Stimulated activated CD8-positive, alpha-beta memory T cell treated with anti-CD3 and anti-CD28 coated beads, Interleukin-2, amount 100 ng/mL, for 48 hours (primary cell): Measurements from ENCODE around the gene LRCH3.
A peak's percentile ranks its signal among the peaks of the same experiment; 100 is the strongest.

ENCODE experiments used
- DNase-seq, 2 donors: peaks; one replicate each; pipeline ENCODE4 v3.0.0-alpha.2; 2020; ENCODE audit warnings: low read depth in 2 of 2

The LRCH3 gene

DNA sequence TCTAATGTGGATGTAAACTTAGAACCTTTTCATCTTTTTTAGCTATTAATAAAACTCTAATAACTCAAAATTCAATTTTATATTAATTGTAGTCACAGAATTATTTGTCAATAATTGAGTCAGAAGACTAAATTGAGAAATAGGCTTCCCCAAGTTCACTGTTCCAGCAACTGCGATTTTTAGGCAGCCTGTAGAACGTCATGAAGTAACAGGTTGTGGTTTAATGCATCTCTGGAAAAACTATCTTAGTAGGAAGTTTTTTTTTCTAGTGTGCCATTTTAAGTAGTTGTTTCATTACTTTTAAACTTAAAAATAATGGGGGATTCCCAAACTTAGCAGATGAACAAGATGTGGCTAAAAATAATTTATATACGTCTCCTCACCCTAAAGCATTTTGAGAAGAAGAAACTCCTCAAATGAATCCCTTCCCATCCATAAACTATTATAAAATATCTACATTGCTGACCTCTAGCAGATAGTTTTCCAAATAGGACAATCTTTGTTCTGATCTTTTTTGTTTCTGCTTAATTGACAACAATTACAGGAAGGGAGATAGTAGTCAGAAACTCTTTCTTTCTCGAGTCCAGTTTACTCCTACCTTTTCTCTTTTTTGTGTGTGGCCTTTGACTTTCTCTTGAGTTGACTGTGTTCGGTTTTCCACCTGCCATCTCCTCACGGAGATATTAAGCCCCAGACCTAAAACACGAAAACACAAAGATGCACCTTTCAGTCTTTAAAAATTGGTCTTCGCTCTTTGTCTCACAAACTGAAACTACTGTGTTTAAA lies 43.1 kb downstream of the LRCH3 start:
- DNase-seq: no peak

DNA sequence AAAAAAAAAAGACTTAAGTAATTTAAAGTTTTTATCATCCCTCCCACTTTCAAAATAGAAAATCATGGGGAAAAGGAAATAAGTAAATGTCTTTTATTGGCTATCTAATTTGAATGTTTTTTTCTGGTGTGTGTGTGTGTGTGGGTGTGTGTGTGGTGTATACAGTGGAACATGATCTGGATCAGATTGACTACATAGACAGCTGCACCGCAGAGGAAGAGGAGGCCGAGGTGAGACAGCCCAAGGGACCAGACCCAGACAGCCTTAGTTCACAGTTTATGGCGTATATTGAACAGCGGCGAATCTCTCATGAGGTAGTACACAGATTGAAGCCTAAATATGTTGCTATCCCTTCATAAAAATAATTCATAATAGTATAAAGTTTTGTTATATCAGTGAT lies 44.5 kb downstream of the LRCH3 start:
- DNase-seq: no peak

DNA sequence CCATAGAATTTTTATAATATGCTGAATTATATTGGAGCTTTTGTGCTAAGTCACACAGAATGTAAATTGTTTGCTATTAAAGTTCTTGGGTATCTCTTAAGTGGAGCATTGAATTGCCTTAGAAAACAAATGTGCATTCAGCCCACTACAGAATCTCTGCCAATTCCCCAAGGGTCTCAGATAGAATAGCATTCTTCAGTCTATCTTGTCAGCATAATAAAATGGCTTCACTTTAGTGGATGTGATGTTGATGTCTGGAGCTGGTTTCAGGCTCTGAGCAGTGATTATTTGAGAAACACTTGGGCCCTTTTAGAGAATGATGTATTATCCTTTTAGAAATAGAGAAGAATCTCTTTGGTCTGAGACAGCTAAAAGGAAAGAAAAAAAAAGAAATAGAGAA lies 45.2 kb downstream of the LRCH3 start:
- no peak for DNase-seq

DNA sequence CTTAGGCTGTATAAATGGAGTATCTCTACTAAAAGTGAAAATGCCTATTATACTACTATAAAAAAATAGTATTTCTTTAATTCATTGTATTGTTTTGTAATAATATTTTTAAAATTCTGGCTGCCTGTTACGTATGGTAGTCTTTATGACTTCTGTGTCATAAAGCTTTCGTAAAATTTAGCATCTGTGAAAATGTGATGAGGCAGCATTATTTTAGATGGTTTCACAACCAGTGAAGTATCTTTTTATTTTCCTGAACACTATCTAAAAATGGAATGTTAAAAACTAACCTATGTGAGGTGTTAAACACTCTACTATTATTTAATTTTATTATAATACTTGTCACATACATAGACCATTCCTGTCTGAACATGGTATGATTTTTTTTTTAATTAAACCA lies 46.2 kb downstream of the LRCH3 start:
- DNase-seq: no peak

DNA sequence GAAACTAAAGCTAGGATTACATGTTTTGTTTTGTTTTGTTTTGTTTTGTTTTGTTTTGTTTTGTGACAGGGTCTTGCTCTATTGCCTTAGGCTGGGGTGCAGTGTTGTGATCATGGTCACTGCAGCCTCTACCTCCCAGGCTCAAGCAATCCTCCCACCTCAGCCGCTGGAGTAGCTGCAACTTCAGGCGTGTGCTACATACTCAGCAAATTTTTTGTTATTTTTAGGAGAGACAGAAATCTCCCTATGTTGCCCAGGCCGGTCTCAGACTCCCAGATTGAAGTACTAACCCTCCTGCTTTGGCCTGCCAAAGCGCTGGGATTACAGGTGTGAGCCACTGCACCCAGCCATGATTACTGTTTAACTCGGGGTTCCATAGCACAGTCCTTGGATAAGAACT lies 50.7 kb downstream of the LRCH3 start:
- no peak for DNase-seq

DNA sequence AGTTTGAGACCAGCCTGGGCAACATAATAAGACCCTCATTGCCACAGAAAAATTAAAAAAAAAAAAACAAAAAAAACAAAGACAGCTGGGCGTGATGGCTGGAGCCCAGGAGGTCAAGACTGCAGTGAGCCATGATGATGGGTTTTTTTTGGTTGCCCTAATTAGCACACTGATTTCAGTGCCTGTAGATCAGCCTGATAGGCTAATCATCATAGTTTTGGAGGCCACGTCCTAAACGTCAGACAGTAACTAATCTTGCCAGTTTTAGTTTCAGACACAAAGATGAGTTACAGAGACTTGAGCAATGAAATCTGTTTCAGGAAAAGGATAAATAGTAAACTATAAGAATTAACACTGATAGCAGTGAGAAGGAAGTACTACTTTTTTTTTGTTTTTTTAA lies 55.4 kb downstream of the LRCH3 start:
- no peak for DNase-seq

DNA sequence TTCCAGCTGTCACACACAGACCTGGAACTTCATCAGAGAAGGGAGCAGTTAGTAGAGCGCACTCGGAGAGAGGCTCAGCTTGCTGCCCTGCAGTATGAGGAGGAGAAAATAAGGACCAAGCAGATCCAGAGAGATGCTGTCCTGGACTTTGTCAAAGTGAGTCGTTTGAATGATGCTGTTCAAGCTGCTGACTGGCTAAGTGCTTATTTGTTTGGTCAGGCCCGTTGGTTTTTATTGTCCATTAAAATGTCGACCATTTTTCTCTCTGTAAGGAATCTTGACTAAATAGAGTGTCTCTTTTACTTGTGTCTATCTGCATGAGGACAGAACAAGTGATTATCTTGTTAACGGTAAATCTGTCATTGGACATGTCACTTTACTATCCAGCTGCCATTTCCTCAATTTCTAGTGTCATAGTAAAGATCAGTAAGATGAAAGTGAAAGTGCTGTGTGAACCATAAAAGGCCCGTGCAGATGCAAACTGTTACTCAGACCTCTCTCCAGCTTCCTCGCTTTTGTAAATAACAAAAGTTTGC lies 56.9 kb downstream of the LRCH3 start:
- DNase-seq: no peak

DNA sequence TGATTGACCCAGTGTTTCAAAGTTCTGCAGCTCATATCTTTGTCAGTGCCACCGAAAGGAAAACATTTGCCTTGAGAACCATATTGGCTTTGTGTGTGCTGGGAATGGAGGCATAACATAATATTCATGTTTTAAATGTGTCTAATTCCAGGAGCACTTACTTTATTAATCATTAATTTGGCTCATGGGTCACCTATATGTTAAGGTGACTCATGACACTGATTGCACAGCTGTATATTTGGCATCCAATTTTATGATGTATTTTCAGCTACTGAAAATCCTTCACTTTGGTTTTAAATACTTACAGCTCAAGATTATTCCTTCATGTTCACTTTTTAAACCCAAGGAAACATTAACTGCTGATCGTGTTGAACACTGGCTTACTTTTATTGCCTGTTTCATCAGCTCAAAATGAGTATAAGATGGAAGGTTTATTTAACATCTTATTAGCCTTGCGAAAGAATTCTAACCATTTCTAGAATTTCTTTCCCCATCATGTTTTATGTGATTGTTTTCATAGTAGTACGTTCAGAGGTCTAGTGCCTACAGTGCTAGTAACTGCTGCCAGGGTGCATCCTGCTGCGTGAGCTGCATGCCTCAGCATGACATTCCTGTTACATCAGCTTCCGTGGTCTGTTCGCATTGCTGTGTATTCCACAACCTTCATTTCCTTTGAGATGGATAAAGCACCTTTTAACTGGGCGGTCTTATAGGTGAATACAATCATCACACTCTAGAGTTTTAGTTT lies 63.7 kb downstream of the LRCH3 start:
- no peak for DNase-seq

DNA sequence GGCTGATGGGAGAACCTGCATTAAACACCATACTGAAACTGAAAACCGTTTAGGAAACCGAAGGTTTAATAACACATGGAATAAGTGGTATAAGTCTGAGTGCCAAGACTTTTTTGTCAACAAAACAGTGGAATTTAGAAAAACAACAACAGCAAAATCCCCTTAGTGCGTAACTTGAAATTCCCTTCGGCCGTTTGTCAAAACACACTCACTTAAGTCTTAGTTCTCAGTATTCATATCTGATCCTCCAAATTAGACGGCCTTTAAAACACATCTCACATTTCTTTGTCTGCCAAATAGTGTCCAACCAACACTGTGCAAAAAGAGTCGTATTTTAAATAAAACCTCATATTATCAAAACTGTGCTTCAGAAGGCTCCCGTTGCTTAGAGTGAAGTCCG lies 64.5 kb downstream of the LRCH3 start:
- DNase-seq: no peak

DNA sequence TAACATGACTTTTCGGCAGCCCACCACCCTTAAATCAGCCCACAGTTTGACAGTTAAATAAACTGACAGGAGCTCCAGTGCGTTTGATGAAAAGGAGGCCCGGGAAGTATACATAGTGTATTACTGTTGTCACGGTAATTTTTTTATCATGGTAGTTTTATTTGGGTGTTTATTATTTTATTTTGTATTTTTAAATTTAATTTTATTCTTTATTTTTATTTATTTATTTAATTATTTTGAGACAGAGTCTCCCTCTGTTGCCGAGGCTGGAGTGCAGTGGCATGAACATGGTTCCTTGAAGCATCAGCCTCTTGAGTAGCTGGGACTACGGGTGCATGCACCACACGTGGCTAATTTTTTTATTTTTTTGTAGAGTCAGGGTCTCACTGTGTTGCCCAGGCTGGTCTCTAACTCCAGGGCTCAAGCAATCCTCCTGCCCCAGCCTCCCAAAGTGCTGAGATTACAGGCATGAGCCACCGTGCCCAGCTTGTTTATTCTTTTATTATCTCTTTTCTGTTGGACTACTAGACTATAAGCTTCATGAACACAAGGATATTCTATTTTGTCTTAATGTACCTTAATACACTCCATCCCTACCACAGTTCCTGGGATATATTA lies 65.3 kb downstream of the LRCH3 start:
- DNase-seq: no peak

DNA sequence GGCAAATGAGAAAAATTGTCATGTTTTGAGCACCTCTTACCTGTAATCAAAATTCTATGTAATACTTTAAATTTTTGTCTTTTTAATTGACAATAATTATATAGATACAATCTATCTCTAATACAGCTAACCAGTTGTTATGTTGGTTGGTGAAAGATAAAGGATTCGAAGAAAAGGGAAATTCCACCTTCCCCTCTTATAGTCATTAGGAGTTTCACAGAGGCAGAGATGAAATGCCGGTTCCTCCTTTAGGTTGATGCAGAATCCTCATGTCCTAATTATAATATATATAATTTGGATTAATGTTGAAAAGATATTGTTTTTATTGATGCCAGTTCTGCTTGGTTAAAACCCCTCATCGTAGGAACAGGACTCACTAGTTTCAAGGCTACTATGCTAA lies 67.1 kb downstream of the LRCH3 start:
- no peak for DNase-seq

DNA sequence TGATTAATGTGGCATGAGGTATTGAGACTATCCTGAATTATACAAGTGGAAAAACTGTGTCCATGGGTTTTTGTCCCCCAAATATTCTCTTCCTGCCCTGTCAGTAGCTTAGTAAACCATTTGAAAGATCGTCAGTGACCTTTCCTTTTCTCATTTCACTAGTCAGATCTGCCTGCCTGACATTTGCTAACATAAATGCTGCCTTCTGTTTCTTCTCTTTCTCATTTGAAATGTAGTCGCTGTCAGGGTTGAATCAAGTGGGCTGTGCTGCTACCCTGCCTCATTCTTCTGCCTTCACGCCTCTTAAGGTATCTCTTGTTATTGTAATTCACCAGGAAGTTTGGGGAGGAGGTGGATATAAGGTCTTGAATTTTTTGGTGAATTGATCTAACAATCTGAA lies 67.5 kb downstream of the LRCH3 start:
- DNase-seq: no peak

DNA sequence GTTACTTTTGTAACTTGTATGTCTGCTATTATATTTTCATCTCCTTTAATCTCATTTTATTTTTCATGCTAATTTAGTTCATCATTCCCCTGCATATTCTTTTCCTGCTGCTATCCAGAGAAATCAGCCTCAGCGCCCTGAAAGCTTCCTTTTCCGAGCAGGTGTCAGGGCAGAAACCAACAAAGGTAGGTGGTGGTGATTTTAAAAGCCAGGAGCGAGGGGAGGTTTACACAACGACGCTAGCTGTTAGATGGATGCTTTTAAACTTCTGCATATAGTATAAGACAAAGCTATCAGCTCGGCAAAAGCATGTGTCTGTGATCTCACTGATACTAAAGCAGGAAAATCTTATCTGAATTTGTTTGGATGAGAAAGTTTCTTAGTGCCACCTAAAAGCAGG lies 75.0 kb downstream of the LRCH3 start:
- DNase-seq: no peak

DNA sequence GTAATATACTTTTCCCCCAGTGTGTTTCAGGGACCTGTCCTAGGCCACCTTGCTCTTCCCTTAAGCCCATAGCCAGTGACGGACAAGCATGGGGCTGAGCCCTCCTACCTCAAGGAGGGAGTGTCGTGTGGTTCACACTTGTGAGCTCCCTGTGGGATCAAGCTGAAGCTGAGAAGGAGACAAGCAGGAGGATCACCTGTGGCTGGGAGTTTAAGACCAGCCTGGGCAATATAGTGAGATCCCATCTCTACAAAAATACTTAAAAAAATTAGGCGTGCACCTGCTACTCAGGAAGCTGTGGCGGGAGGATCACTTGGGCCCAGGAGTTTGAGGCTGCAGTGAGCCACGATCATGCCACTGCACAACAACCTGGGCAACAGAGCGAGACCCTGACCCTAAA lies 82.3 kb downstream of the LRCH3 start:
- no peak for DNase-seq

DNA sequence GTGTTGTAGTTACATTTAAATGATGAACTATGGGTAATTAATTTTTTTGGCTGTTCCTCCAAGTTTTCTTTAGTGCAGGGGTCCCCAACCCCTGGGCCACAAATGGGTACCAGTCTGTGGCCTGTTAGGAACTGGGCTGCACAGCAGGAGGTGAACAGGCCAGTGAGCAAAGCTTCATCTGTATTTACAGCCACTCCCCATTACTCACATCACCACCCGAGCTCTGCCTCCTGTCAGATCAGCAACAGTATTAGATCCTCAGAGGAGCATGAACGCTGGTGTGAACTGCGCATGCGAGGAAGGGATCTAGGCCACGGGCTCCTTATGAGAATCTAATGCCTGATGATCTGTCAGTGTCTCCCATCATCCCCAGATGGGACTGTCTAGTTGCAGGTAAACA lies 83.0 kb downstream of the LRCH3 start:
- no peak for DNase-seq

DNA sequence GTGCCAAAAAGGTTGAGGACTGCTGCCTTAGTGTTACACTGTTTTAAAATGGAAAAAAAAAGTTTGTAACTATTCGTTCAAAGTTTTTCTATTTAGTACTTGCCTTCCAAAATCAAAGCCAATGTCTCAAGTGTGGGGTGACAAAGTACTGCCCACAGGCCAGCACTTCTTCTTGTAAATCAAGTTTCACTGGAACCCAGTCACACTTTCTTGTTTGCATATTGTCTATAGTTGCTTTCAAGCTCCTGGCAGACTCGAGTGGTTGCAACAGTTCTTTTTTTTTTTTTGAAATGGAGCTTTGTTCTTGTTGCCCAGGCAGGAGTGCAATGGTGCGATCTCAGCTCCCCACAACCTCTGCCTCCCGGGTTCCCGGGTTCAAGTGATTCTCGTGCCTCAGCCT lies 83.6 kb downstream of the LRCH3 start:
- DNase-seq: no peak

DNA sequence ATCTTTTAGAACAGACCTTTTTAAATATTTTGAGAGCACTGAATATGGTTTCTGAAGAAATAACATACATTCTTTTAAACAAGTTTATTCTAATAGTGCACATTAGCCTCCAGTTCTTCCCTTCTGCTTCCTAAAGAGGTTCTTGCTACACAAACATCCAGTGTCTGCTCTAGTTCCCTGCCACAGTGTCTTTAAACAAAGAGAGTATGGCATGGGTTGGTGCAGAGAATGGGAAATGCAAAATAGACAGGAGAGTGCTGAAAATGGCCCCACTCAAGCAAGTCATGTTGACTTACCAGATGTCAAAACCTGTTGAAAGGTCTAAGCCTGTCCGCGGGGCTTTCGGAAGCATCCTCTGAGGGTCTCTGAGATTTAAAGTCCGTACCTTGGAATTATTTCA lies 86.8 kb downstream of the LRCH3 start:
- no peak for DNase-seq

DNA sequence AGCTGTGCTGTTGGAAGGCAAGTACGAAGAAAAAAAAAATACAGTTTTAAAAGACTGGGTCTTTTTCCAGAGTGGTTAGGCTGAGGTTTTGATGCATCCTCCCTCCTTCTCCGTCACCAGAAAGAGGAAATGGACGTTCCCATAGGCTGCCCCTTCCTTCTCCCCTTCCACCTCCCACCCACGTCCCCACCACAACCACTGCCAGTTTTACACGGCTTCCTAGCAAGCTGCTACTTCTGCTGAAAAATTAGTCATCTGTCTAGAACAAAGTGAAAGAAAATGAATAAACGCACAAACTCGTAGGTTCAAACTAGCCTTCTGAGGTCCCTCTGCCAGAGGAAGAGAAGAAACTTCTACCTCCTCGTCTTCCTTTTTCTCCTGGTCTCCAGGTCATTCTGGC lies 87.4 kb downstream of the LRCH3 start:
- DNase-seq: peak; percentile 64 to 79

DNA sequence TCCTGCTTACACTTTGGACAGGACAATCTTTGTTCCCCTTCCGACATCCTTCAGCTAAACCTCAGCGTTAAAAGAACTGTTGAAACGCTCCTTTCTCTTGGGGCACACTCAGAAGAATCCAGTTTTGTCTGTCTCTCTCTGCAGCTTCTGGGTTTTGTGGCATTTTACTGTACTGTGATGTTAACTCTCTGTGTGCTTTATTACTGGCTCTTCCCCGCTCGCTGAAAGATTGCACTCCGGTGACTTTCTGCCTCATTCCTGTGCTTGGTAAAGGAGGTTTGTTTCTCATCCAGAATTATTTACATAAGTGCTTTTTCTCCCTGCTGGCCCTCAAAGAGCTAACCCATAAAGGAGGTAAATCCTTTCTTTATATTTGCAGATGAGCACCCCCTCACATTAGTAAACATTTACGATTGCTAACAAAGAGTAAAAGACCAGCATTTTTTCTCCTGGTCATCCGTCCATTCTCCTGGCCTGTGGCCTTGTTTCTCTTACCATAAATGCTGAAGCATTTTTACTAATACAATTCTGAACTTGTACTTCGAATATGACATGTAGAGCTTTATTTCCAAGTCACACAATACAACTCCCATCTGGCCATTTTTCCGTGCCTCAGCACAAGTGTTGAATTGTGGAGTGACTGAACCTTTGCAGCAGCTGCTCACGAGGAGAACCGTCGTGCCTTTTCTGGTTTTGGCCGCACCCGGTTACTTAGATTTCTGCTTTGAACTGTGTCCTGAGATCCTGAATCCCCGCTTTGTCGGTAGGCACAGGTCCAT lies 89.6 kb downstream of the LRCH3 start:
- DNase-seq: no peak

DNA sequence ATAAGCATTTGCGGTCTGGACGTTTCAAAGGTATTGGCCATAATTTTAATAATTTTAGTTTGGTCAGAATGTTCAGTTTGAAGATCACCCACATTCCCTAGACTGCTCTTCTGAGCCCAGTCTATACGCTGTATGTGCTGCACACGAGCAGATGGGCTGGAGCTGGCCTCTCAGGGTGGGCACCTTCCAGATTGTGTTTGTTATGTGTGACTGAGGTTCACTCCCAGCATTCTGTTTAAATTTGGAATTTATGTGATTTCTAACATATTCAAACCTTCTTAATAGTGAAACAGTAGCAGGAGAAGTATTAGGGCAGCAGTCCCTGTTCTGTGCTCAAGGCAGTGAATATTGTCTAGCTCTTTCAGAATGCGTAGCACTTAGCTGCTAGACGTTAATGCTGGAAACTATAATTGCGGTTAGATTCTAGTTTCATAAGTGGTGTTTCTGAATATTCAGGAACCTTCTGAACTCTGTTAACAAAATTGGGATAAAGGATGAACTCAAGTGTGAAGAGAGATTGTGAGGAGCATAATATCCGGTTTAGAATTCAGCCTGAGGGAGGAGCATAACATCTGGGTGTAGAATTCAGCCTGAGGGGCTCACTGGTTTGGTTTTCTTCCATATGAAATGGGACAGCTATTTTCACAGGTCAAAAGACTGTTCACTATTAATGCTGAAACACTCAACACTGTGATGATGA lies 90.4 kb downstream of the LRCH3 start:
- DNase-seq: no peak

DNA sequence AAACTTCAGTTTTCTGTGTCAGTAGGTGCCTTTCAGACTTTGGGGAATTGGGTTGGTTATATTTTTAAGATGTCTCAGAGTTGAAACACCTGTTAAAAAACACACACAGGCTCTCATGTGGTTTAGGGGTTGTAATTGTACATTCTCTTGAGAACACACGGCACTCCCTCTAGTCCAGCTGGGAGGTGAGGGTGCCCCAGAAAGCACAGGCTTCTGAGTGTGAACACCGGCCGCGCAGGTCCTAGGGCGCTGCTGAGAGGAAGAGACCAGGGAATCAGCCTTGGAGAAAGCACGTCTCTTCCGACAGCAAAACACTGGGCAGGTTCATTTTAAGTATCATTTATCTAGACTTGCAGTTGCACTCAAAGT lies 90.9 kb downstream of the LRCH3 start:
- no peak for DNase-seq

DNA sequence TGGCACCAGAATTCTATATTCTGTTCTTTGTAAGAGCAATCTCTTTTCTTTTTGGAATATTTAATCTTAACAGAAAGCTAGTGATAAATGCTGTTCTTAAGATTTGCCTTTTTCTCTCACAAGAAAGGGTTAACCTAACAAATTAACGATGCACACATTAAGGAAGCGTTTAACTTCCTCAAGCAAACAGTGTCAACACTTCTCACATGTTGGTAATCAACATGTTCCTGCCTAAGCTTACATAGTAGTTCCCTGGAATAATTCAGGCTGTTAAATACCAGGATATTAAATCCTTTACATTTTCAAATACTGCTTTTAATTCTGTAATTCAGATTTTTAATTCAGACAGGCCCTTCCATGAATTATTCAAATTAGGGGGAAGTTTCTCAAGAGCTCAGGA lies 91.5 kb downstream of the LRCH3 start:
- DNase-seq: no peak
